Adrenal gland (tissue), 12 donors: ENCODE measurements around the gene AOC1. TPM values are rescaled to one million over a fixed set of nuclear protein-coding genes. Genes with fewer than 3 reads are reported as not detected.

Source experiments
- DNase-seq, 7 donors: peaks; one replicate each; pipeline ENCODE4 v3.0.0-alpha.2; 2019 to 2020
- H3K27ac ChIP-seq, 5 donors: fragments of 200-600 bp; sonication (generic) in 4 of 5; 1 replicate in 3 of 5; 2 replicates in 2 of 5; pipeline versions ENCODE4 v1.5.1 to v1.8.0; 2016 to 2020; ENCODE audit warnings: mild to moderate bottlenecking in 1 of 5
- H3K27me3 ChIP-seq: fragments of 200-600 bp; 2 replicates; pipeline ENCODE4 v1.8.0; 2021
- H3K36me3 ChIP-seq, 2 donors: fragments of 200-600 bp; replicated peaks in 1 of 2; 1 replicate in 1 of 2; 2 replicates in 1 of 2; pipeline versions ENCODE4 v1.5.1 to v1.8.0; 2018 to 2022
- H3K4me1 ChIP-seq, 2 donors: fragments of 200-600 bp; replicated peaks in 1 of 2; 1 replicate in 1 of 2; 2 replicates in 1 of 2; pipeline versions ENCODE4 v1.5.1 to v1.8.0; 2018 to 2021
- H3K4me3 ChIP-seq, 4 donors: fragments of 200-600 bp; sonication (generic) in 3 of 4; one replicate each; pipeline ENCODE4 v1.5.1; 2016 to 2018
- H3K9me3 ChIP-seq, 3 donors: fragments of 200-600 bp; sonication (generic) in 1 of 3; replicated peaks in 1 of 3; 1 replicate in 2 of 3; 2 replicates in 1 of 3; pipeline versions ENCODE4 v1.5.1 to v1.8.0; 2016 to 2021
- CTCF ChIP-seq, 6 experiments: fragments of 450-650 bp in 4 of 6; fragments of 200-600 bp in 2 of 6; sonication (generic) in 1 of 6; IDR thresholded peaks; 1 replicate in 5 of 6; 2 replicates in 1 of 6; pipeline versions ENCODE4 v1.5.1 to v1.8.0; 2016 to 2021; ENCODE audit warnings: antibody characterized with exemption in 6 of 6, mild to moderate bottlenecking in 2 of 6, moderate library complexity in 1 of 6
- POLR2A ChIP-seq, 2 donors: fragments of 450-650 bp; IDR thresholded peaks; one replicate each; pipeline ENCODE4 v1.6.1; 2017; ENCODE audit warnings: antibody characterized with exemption in 2 of 2, mild to moderate bottlenecking in 2 of 2, moderate library complexity in 1 of 2
- WGBS, 4 donors: extraction: QIAGEN DNeasy Blood & Tissue Kit in 2 of 4; methylation state at CpG; one replicate each; pipeline versions ENCODE4 v1.1.5 to v1.1.7; 2013 to 2017; 5-methylcytosine and 5-hydroxymethylcytosine counted together
- intact Hi-C, 2 donors: fragments of 100-400 bp; cut with DNase I; formaldehyde crosslinking; loops; one replicate each; pipeline versions ENCODE4 v1.14.1 to v1.15.0; 2022 to 2023
- polyA plus RNA-seq, 3 donors: library from polyadenylated mRNA; stranded (reverse); fragments of 200-250 nt in 2 of 3; fragments of 350-450 nt in 1 of 3; fragmentation: Illumina TruSeq in 1 of 3; extraction: RNeasy Lipid Tissue Mini Kit (QIAGEN cat#74804) in 1 of 3; gene quantifications; one replicate each; pipeline ENCODE4 v1.2.3, GENCODE V29; 2013 to 2014
- total RNA-seq, 9 donors: library from RNA; depleted of rRNA in 4 of 9; stranded (reverse); fragments of >200 nt in 4 of 9; fragments of 120-200 nt in 1 of 9; fragmentation: NEBNext Ultra II Directional in 1 of 9; extraction: Animal tissue kit (Norgen Biotek cat#: 25700) in 1 of 9; gene quantifications; one replicate each; pipeline versions ENCODE4 v1.1.0 to v1.2.4, GENCODE V29; 2013 to 2023
- donor health status: healthy with polysubstance abuse.
- donor health status: Bipolar disorder and iron deficiency.
- donor health status: DM: yes; HTN: yes; CAD: no.
- donor health status: DM: no; HTN: no; CAD: no.
- donor health status: DM: no; HTN: no; CAD: no.
- donor health status: DM: yes; HTN: yes; CAD: no.

Gene AOC1
- total and polyA plus RNA-seq, 12 donors: 0.10 to 0.32 (median 0.15) TPM; not detected in 7

- Histone ChIP-seq H3K4me3 (no peak overlapping the region), H3K27ac (no peak overlapping the region), H3K36me3 (no peaks in the 10 kb centered on the region), H3K27me3 (no peaks in the 10 kb centered on the region), H3K4me1 (no peaks in the 10 kb centered on the region), H3K9me3 (peaks cover 0 to 7% (median 0%) of the 10 kb centered on the region in 3 donors)
- DNase-seq: no peak
- WGBS, 4 donors: 67 to 83% (median 73%) methylated on average over 7 of the region's 7 CpGs
- intact Hi-C loops: no loop called here
- no peak for TF ChIP-seq CTCF (IDR thresholded peaks at IDR 0.05)
- TF ChIP-seq POLR2A (IDR thresholded peaks at IDR 0.05): no peak
Measured at GRCh38 chr7:150814328-150815001, 37.9 kb upstream of the AOC1 start.

GRCh38 chr7:150818971-150819370, 33.3 kb upstream of the AOC1 start:
- DNase-seq: no peak
- peaks cover 0 to 7% (median 0%) of the 10 kb centered on the region in 3 donors for H3K9me3 ChIP-seq
- 75 to 94% (median 87%) methylated on average over 2 of the region's 2 CpGs for WGBS, 4 donors
- intact Hi-C loops: no loop called here
- no peaks in the 10 kb centered on the region for H3K27me3 ChIP-seq
- no peak overlapping the region for H3K4me3 ChIP-seq
- H3K36me3 ChIP-seq: no peaks in the 10 kb centered on the region
- no peak overlapping the region for H3K27ac ChIP-seq
- TF ChIP-seq CTCF (IDR thresholded peaks at IDR 0.05): no peak
- no peak for TF ChIP-seq POLR2A (IDR thresholded peaks at IDR 0.05)
- H3K4me1 ChIP-seq: no peaks in the 10 kb centered on the region

- 67 to 72% (median 70%) methylated on average over 5 of the region's 5 CpGs for WGBS, 4 donors
- H3K27me3 ChIP-seq: no peaks in the 10 kb centered on the region
- H3K4me3 ChIP-seq: no peak overlapping the region
- H3K4me1 ChIP-seq: no peaks in the 10 kb centered on the region
- no peak for DNase-seq
- intact Hi-C loops: no loop called here
- no peak overlapping the region for H3K27ac ChIP-seq
- H3K9me3 ChIP-seq: peaks cover 0 to 7% (median 0%) of the 10 kb centered on the region in 3 donors
- H3K36me3 ChIP-seq: no peaks in the 10 kb centered on the region
- no peak for TF ChIP-seq POLR2A (IDR thresholded peaks at IDR 0.05)
- no peak for TF ChIP-seq CTCF (IDR thresholded peaks at IDR 0.05)
Measured at GRCh38 chr7:150820148-150820547, 32.2 kb upstream of the AOC1 start.

GRCh38 chr7:150820578-150821198, 31.6 kb upstream of the AOC1 start:
- Histone ChIP-seq H3K9me3 (peaks cover 0 to 7% (median 0%) of the 10 kb centered on the region in 3 donors), H3K4me1 (no peaks in the 10 kb centered on the region), H3K4me3 (no peak overlapping the region), H3K27me3 (no peaks in the 10 kb centered on the region), H3K27ac (no peak overlapping the region), H3K36me3 (no peaks in the 10 kb centered on the region)
- intact Hi-C loops: no loop called here
- TF ChIP-seq POLR2A (IDR thresholded peaks at IDR 0.05): no peak
- TF ChIP-seq CTCF (IDR thresholded peaks at IDR 0.05): no peak
- DNase-seq: no peak
- 80 to 84% (median 81%) methylated on average over 7 of the region's 7 CpGs for WGBS, 4 donors
